NCI-H524 treated with DMSO at 0.1 percent for 48 hours (cell line): ENCODE measurements around the gene SHH.

Experiments
- DNase-seq: peaks from one replicate; lab custom pipeline; 2025; lab: John Stamatoyannopoulos, UW

The SHH gene

DNA sequence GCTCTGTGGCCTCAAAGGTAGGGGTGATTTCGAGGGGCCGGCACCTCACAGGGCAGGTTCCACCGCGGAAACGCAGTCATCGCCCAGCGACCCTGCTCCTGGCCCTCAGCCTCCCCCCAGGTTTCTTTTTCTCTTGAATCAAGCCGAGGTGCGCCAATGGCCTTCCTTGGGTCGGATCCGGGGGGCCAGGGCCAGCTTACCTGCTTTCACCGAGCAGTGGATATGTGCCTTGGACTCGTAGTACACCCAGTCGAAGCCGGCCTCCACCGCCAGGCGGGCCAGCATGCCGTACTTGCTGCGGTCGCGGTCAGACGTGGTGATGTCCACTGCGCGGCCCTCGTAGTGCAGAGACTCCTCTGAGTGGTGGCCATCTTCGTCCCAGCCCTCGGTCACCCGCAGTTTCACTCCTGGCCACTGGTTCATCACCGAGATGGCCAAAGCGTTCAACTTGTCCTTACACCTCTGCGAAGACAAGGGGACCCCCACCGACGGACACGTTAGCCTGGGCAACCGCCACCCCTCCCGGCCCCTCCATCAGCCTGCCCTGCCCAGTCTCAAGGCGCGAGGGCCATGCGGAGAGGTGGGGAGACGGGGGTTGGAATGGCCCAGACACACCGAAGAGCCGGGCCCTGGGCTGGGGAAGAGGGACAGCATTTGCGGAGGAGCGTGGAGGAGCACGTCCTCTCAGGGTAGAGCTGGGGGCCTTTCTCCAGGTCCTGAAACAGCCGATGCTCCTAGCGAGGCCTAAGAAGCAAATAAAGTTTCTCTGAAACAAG is 6.0 kb downstream of the SHH start:
- DNase-seq, result no peak

- DNase-seq, result no peak
Observed at GRCh38 chr7:155805826-155806095, 6.5 kb downstream of the SHH start.

DNA sequence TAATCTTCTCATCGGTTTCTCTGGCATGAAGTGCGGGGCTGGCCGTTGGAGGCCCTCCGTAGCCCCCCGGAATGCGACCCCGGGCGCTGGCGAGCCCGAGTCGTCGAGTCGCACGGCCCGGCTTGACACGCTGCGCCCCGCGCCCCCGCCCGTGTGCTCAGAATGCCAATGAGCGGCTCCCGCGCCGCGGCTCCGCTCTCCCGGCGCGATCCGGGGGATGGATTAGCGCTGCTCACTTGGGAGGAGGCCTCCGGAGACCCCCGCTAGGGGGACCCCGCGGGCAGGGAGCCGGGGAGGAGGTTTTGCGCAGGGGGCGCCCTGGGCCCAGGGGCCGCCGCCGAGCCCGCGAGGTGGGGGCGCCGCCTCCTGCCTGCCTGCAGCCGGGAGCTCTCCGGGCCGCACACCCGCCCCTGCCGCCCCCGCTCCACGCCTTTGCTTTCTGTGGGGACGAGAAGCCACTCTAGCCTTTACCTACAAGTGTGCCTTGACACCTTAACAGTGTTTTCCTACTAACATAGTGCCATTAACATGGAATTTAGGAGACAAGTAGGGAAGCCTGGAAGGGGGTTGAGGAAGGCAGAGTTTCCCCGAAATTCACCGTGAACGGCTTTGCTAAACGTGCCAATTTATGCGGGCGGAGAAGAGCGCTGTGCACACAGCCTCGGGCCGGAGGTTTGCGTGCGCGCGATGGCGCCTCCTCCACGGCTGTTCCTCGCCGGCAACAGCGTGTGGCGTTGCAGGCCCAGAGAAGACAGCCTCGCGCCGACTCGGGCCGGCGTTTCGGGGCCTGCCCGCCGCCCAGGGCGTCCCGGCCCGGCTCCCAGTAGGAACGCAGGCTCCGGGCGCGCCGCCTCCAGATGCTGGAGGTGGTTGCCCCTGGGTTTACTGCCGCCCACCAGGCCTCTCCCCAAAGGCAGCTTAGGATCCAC is 7.1 kb downstream of the SHH start:
- no peak for DNase-seq

GRCh38 chr7:155804431-155804831 is 7.8 kb downstream of the SHH start:
- DNase-seq, result no peak

DNA sequence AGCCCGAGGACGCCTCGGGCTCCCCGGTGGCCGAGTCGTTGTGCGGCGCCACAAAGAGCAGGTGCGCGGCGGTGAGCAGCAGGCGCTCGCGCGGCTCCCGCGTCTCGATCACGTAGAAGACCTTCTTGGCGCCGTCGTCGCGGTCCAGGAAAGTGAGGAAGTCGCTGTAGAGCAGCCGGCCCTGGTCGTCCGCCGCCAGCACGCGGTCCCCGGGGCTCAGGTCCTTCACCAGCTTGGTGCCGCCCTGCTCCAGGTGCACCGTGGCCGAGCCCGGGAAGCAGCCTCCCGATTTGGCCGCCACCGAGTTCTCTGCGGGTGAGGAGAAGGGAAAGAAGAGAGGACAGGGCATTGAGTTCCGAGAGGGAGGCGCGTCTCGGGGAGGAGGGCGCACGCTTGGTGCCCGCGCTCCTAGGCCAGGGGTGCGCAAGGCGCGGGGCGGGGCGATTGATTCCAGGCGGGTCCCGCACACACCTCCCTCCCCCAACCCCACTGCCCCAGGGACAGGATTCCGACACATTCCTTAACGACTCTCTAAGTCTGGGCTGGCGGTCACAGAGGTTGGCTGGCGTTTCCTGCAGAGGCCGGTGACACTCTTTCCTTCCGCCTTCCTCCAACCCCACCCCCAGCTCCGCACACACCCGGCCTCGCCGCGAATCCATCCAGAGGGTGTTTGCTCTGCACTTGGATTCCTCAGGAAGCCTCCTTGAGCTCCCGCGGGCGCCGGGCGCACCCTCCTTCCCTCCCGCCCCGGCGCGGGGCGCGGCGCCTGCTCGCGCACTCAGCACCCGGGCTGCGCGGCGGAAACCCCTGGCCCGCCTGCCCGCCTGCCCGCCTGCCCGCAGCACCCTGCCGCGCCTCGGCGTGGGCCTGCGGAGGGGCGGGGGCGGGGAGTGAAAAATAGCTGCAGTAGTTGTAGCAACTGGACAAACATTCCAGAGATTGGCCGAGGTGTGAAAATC is 8.6 kb downstream of the SHH start:
- DNase-seq, result no peak

GRCh38 chr7:155802906-155803417 is 9.3 kb downstream of the SHH start:
- DNase-seq, result no peak

DNA sequence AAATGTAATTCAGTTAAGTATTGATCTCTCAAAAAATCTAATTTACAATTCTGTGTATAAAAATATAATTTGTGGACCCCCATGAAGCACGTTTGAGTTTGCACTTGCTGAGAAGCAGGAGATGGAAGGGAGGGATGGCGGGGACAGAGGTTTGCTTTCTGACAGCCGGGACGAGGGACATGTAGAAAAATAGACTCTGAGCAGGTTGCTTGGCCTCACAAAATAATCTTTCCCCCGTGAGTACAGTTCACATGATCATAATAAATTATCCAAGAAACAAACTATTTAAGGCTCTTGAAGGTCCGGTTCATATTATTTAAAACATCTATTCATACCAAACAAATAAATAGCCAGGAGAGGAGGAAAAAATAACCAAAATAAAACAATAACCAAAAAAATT is 10.0 kb downstream of the SHH start:
- DNase-seq, result no peak

DNA sequence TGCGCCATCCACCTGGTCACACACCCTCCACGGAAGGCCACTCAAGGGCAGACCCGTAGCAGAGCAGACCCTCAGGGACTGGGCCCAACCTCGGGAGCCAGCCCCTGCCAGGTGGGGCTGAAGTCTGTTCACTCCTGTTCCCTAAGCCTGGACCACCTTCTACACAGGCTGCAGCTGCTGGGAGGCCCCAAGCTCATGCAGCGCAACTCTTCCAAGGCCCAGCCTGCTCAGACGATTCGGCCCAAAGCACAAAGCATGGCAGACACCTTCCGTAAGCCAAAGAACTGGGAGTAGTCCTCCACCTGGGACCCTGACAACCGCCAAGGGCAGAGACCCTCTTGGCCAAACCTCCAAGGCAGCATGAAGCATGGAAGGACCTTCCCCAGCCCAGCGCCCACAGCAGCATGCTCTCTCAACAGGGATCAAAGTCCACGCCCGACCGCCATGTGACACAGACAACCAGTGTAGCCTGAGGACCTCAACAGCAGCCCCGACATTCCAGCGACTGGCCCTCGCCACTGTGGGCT is 11.5 kb downstream of the SHH start:
- DNase-seq, result no peak

DNA sequence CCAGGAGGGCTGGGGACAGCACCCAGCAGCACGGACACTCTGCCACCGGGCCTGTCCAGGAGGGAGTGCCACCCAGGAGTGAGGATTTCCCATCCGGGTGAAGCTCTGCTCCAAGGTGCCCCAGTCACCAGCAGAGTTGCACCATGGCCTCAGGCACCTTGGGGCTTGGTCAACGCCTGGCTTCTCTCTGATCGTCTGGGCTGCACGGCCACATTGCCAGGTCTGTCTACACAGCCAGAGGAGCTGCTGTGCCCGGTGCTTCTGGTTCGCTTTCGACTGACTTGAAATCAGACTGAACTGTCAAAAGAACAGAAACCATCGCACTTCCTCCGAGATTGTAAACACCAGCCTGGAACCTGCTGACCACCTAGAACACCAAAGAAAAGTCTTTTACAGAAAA is 12.0 kb downstream of the SHH start:
- DNase-seq, result no peak

DNA sequence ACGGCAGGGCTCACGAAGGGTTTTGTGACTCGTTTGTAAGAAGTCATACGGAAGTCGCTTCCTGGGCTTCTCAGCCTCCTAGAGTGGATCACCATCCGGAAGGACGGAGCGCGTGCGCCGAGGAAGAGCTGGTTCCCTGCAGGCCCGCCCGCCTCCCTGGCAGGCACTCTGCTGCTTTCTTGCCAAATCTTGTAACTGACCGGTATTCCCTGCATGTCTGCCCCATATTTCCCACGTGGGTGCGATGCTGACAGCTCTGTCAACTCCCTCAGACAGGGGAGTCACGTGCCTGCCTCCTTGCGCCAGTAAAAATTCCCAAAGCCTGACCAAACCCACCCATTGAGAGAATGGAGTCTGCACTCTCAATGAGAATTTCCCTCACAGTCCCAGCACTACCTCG is 12.7 kb downstream of the SHH start:
- DNase-seq, result no peak

- no peak for DNase-seq
Observed at GRCh38 chr7:155798673-155799439, 13.4 kb downstream of the SHH start.

- no peak for DNase-seq
Observed at GRCh38 chr7:155797262-155798250, 14.7 kb downstream of the SHH start.

- DNase-seq, result no peak
Observed at GRCh38 chr7:155796381-155797261, 15.6 kb downstream of the SHH start.

GRCh38 chr7:155795951-155796350 is 16.3 kb downstream of the SHH start:
- DNase-seq, result no peak

DNA sequence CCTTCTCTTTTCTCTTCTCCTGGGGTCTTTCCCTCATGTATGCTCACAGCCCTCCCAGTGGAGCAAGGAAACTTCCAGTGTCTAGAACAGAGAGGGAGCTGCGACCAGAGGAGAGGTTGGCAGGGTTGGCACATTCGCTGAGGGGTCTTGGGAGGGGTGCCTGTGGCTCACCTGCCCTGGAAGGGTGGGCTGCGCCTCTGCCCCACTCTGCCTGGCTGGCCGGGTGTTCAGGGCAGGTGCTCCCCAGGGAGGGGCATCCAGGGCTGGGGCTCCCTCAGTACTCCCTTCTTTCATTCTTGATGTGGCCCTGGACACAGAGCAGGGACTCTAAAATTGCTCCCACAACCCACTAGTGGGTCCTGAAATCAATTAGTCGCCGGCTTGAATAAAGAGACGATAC is 16.9 kb downstream of the SHH start:
- no peak for DNase-seq

GRCh38 chr7:155794196-155794595 is 18.1 kb downstream of the SHH start:
- DNase-seq, result no peak

- DNase-seq, result no peak
Observed at GRCh38 chr7:155793720-155794119, 18.5 kb downstream of the SHH start.

GRCh38 chr7:155792999-155793560 is 19.2 kb downstream of the SHH start:
- DNase-seq, result no peak
